RCC 7860 (cell line): ENCODE measurements around the gene ASS1.

Source experiments
- DNase-seq: peaks from one replicate; pipeline ENCODE4 v3.0.0-alpha.2; 2015; ENCODE audit warnings: low spot score
- FAIRE-seq: peaks from 2 replicates; lab custom pipeline; 2012; peaks lifted over from hg19 to GRCh38; lab: Jason Lieb, UNC

ASS1 gene

DNA sequence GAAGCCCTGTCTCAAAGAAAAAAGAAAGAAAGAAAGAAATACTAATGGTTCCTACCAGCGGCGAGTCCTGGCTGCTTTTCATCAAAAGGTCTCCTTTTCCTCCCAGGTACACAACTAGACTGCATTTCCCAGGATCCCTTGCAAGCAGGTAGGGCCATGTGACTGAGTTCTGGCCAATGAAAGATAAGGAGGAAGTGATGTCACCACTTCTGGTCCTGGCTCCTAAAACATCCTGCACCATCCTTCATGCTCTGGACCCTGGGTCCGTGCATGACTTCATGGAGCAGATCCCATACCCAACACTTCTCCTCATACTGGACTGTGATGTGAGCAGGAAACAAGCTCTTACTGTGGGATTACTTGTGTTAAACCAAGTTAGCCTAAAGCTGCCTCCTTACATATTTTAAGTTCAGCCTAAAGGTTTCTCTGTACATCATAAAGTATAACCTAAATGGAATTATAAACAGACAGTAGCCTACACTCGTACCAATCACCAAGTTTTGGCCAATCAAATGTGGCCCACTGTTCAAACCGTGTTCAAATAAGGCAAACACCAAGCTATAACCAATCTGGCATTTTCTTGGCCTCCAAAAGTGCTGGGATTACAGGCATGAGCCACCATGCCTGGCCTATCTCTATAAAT is 104.5 kb downstream of the ASS1 start:
- FAIRE-seq (no peak), DNase-seq (no peak)
